GM10248 (cell line): ENCODE results near the gene PRPF18.
"Not testable (repeated sequence)": the region's sequence is repeated elsewhere in the genome, so short reads cannot be mapped to it uniquely, and the experiment has no call there.

Experiments used
- CTCF ChIA-PET: fragments of 300-600 bp; sonication (Branson Sonifier 250); formaldehyde crosslinking; extraction: SDS; loops from one replicate; lab custom pipeline; 2021; ENCODE audit warnings: antibody characterized with exemption; lab: Yijun Ruan, JAX
- POLR2A ChIA-PET: fragments of 350-650 bp; sonication (Branson Sonifier 250); formaldehyde crosslinking; extraction: SDS; loops from one replicate; lab custom pipeline; 2020; ENCODE audit warnings: antibody characterized with exemption; lab: Yijun Ruan, JAX
- DNase-seq: peaks from one replicate; pipeline ENCODE4 v3.0.0; 2012; ENCODE audit errors: extremely low spot score
- TF ChIP-seq, protein P1 (sequence below): IDR thresholded peaks from 2 replicates; pipeline ENCODE4 v1.5.1; 2012; ENCODE audit warnings: mild to moderate bottlenecking, low read depth; ENCODE audit errors: extremely low read depth, missing control alignments, control extremely low read depth

PRPF18 gene, protein sequence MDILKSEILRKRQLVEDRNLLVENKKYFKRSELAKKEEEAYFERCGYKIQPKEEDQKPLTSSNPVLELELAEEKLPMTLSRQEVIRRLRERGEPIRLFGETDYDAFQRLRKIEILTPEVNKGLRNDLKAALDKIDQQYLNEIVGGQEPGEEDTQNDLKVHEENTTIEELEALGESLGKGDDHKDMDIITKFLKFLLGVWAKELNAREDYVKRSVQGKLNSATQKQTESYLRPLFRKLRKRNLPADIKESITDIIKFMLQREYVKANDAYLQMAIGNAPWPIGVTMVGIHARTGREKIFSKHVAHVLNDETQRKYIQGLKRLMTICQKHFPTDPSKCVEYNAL

DNA sequence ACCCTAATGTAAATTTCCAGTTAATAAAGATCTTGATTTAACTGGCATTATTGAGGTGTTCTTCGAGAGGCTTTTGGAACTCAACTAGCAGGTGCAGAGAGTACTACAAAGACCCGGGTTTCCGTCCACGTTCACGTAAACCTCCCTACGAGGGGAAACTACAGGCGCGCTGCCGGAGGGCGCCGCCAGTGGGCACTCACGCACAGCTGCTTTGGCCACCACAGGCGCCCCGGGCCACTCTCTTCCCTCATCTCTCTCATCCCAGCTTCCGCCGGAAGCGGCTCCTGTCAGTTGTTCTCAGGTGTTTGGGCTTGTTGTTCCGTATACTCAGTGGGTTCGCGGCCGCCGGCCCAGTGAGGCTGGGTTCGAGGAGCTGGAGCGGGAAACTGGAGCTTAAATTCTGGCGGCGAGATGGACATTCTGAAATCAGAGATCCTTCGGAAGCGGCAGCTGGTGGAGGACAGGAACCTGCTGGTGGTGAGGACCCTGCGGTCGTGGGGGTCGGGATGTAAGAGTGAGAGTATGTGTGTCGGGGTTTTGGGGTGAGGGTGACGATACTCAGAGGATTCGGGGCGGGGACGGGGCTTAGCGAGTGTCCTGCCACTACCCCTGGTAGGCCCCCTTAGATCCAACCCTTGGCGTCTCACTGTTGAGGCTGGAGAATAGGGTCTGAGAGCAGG, at the start of gene PRPF18:
Gene PRPF18, plus strand, starts transcription at position 290 of the 680 bp plus-strand sequence. Its CDS starts 122 bp downstream, at position 412.
- peak; percentile 97 for DNase-seq
- TF ChIP-seq, protein P1, sequence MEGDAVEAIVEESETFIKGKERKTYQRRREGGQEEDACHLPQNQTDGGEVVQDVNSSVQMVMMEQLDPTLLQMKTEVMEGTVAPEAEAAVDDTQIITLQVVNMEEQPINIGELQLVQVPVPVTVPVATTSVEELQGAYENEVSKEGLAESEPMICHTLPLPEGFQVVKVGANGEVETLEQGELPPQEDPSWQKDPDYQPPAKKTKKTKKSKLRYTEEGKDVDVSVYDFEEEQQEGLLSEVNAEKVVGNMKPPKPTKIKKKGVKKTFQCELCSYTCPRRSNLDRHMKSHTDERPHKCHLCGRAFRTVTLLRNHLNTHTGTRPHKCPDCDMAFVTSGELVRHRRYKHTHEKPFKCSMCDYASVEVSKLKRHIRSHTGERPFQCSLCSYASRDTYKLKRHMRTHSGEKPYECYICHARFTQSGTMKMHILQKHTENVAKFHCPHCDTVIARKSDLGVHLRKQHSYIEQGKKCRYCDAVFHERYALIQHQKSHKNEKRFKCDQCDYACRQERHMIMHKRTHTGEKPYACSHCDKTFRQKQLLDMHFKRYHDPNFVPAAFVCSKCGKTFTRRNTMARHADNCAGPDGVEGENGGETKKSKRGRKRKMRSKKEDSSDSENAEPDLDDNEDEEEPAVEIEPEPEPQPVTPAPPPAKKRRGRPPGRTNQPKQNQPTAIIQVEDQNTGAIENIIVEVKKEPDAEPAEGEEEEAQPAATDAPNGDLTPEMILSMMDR = peak; percentile 98
- POLR2A ChIA-PET = interaction anchor here (0.6 kb wide), 1 partner anchor 1521 kb away, joined by 3 read pairs; no protein-coding TSS in a partner anchor
- CTCF ChIA-PET = interaction anchor here (0.7 to 2.8 kb wide), 21 partner anchors 9 to 600 kb away, joined by 3 to 11 read pairs (median 4); no protein-coding TSS in a partner anchor

DNA sequence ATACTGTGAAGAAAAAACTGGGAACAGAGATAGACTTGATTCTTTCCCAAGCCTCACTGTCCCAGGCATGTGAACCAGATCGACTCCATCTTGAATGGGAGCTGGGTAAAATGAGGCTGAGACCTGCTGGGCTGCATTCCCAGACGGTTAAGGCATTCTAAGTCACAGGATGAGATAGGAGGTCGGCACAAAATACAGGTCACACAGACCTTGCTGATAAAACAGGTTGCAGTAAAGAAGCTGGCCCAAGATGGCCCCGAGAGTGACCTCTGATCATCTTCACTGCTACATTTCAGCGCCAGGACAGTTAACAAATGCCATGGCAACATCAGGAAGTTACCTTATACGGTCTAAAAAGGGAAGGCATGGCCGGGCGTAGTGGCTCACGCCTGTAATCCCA, 48.8 kb upstream of the PRPF18 start:
- CTCF ChIA-PET = interaction anchor here (1.4 to 3.1 kb wide), 5 partner anchors 8 to 172 kb away, joined by 4 to 18 read pairs (median 6); no protein-coding TSS in a partner anchor
- DNase-seq, POLR2A ChIA-PET: not testable (repeated sequence)

DNA sequence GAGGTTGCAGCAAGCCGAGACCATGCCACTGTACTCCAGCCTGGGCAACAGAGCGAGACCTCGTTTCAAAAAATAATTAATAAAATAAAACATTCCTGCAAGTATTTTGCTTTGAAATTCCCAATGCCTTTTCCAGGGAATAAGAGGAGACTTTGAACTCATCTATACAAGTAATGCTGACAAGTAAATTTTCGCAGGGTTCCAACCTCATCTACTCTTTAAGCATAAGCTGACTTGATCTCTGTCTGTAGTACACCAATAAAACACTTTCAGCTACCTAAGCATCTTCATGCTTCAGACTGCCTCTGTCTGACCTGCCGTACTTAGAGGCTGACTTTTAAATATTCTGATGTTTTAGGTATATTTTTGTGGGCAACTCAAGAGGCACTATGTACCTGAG, 44.2 kb upstream of the PRPF18 start:
- ChIA-PET POLR2A (no interaction called here), CTCF (interaction anchor here (1.3 to 1.7 kb wide), 2 partner anchors 11 to 24 kb away, joined by 3 to 4 read pairs; no protein-coding TSS in a partner anchor)
- TF ChIP-seq, protein P1 = no peak
- no peak for DNase-seq

DNA sequence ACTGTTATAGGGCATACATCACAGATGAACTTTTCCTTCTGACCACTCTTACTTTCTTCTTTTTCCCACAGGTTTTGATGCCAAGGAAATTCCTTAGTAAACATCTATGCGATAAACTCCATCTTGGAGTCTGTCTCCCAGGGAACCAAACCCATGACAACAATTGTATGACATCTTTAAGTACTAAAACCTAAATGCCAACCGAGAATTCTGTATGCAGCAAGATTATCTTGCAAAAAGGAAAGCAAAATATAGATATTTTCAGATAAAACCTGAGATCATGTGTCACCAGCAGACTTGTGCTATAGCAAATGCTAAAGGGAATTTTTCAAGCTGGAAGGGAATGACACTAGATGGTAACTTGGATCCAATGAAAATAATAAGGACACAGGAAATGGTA, 36.0 kb upstream of the PRPF18 start:
- CTCF ChIA-PET = no interaction called here
- POLR2A ChIA-PET = no interaction called here
- TF ChIP-seq, protein P1 = no peak
- DNase-seq = no peak

DNA sequence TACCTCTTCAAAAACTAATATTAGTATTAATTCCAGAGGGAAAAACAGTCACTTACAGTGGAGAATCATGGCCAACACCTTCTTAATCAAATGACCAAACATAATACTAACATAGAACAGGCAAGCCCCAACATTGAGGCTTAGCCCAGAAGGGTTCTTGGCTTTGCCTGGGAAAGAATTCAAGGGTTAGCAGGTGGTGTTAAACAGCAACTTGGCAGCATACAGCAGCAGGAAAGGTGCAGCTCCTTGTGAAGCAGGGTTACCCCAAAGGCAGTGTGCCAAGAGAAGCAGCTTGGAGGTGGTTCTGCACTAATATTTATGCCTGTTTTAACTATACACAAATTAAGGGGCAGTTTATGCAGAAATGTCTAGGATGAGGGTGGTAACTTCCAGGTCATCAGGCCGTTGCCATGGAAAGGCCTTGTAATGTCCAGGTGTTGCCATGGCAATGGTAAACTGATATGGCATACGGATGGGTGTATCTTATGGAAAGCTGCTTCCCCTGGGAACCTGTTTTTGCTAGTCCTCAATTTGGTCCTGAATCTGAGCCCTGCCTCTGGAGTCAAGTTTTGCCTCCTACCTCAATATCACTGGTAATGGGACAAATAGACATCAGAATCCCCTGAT, 30.8 kb upstream of the PRPF18 start:
- CTCF ChIA-PET = no interaction called here

DNA sequence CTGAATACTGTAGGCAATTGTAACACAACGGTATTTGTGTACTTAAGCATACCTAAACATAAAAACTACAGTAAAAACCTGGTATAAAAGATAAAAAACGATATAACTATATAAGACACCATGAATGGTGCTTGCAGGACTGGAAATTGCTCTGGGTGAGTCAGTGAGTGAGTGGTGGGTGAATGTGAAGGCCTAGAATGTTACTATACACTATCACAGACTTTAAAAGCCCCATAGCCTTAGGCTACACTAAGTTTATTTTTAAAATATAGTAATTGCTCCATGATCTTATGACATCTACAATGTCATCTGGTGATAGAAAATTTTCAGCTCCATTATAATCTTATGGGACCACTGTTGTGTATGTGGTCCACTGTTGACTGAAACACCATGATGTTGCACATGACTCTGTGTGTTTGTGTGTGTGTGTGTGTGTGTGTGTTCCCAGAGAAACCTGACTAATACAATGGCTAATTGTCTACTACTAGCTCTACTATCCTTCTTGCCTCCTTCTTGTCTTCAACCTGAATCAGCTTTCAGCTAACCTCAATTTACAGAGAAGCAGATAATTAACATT, 27.6 kb upstream of the PRPF18 start:
- ChIA-PET POLR2A (no interaction called here), CTCF (interaction anchor here (0.9 kb wide), 1 partner anchor 22 kb away, joined by 3 read pairs; no protein-coding TSS in a partner anchor)
- TF ChIP-seq, protein P1 = no peak
- no peak for DNase-seq

More for the DNA sequence above, 30.8 kb upstream of the PRPF18 start:
- TF ChIP-seq, protein P1 = no peak
- no peak for DNase-seq
- POLR2A ChIA-PET = no interaction called here
